ENCODE data around the gene ASTN2. TPM values are rescaled to one million over a fixed set of nuclear protein-coding genes. Genes with fewer than 3 reads are reported as not detected.

Gene ASTN2
- total RNA-seq, 1 donor from 2014 or later, result 29.0 TPM

- no peaks in the 10 kb centered on the region for H3K4me1 Mint-ChIP-seq (ENCODE audit: low read depth)
- H3K4me3 Mint-ChIP-seq (ENCODE audit: low read depth), result no peak overlapping the region
- DNase-seq (ENCODE audit: low spot score, unreplicated experiment), result no peak
- H3K27ac Mint-ChIP-seq, result no peak overlapping the region
- H3K36me3 Mint-ChIP-seq (ENCODE audit: insufficient read depth), result no peaks in the 10 kb centered on the region
- no peak for TF ChIP-seq CTCF (IDR thresholded peaks at IDR 0.05; ENCODE audit: unreplicated experiment)
- H3K9me3 Mint-ChIP-seq (ENCODE audit: low read depth), result no peaks in the 10 kb centered on the region
- H3K27me3 Mint-ChIP-seq, result no peaks in the 10 kb centered on the region
Measured at GRCh38 chr9:117116084-117116483, 298.8 kb downstream of the ASTN2 start.

GRCh38 chr9:117114768-117115167 is 300.1 kb downstream of the ASTN2 start:
- no peaks in the 10 kb centered on the region for H3K4me1 Mint-ChIP-seq (ENCODE audit: low read depth)
- no peak for TF ChIP-seq CTCF (IDR thresholded peaks at IDR 0.05; ENCODE audit: unreplicated experiment)
- H3K36me3 Mint-ChIP-seq (ENCODE audit: insufficient read depth), result no peaks in the 10 kb centered on the region
- no peaks in the 10 kb centered on the region for H3K27me3 Mint-ChIP-seq
- no peak for DNase-seq (ENCODE audit: low spot score, unreplicated experiment)
- H3K4me3 Mint-ChIP-seq (ENCODE audit: low read depth), result no peak overlapping the region
- no peak overlapping the region for H3K27ac Mint-ChIP-seq
- H3K9me3 Mint-ChIP-seq (ENCODE audit: low read depth), result no peaks in the 10 kb centered on the region

GRCh38 chr9:117104716-117105495 is 310.0 kb downstream of the ASTN2 start:
- H3K4me1 Mint-ChIP-seq (ENCODE audit: low read depth), result peaks cover 6% of the 10 kb centered on the region
- no peaks in the 10 kb centered on the region for H3K9me3 Mint-ChIP-seq (ENCODE audit: low read depth)
- no peak overlapping the region for H3K27ac Mint-ChIP-seq

GRCh38 chr9:117104206-117104605 is 310.7 kb downstream of the ASTN2 start:
- no peak overlapping the region for H3K27ac Mint-ChIP-seq
- no peak for DNase-seq (ENCODE audit: low spot score, unreplicated experiment)
- H3K36me3 Mint-ChIP-seq (ENCODE audit: insufficient read depth), result no peaks in the 10 kb centered on the region
- H3K27me3 Mint-ChIP-seq, result no peaks in the 10 kb centered on the region
- TF ChIP-seq CTCF (IDR thresholded peaks at IDR 0.05; ENCODE audit: unreplicated experiment), result no peak
- H3K4me1 Mint-ChIP-seq (ENCODE audit: low read depth), result peaks cover 6% of the 10 kb centered on the region
- H3K4me3 Mint-ChIP-seq (ENCODE audit: low read depth), result no peak overlapping the region
- H3K9me3 Mint-ChIP-seq (ENCODE audit: low read depth), result no peaks in the 10 kb centered on the region

More at GRCh38 chr9:117104716-117105495, 310.0 kb downstream of the ASTN2 start:
- H3K4me3 Mint-ChIP-seq (ENCODE audit: low read depth), result no peak overlapping the region
- no peaks in the 10 kb centered on the region for H3K27me3 Mint-ChIP-seq
- no peak for DNase-seq (ENCODE audit: low spot score, unreplicated experiment)
- no peak for TF ChIP-seq CTCF (IDR thresholded peaks at IDR 0.05; ENCODE audit: unreplicated experiment)
- no peaks in the 10 kb centered on the region for H3K36me3 Mint-ChIP-seq (ENCODE audit: insufficient read depth)

- no peak for DNase-seq (ENCODE audit: low spot score, unreplicated experiment)
- H3K36me3 Mint-ChIP-seq (ENCODE audit: insufficient read depth), result no peaks in the 10 kb centered on the region
- no peaks in the 10 kb centered on the region for H3K9me3 Mint-ChIP-seq (ENCODE audit: low read depth)
- no peak overlapping the region for H3K27ac Mint-ChIP-seq
- H3K4me3 Mint-ChIP-seq (ENCODE audit: low read depth), result no peak overlapping the region
- H3K4me1 Mint-ChIP-seq (ENCODE audit: low read depth), result peaks cover 6% of the 10 kb centered on the region
- no peaks in the 10 kb centered on the region for H3K27me3 Mint-ChIP-seq
- TF ChIP-seq CTCF (IDR thresholded peaks at IDR 0.05; ENCODE audit: unreplicated experiment), result no peak
Measured at GRCh38 chr9:117103438-117104110, 311.3 kb downstream of the ASTN2 start.

All from progenitor cell of endocrine pancreas (in vitro differentiated cells).